ENCODE results near the gene MTARC2.

Gene MTARC2

GRCh38 chr1:220819467-220820026 is 71.4 kb downstream of the MTARC2 start:
- no peak for TF ChIP-seq SUZ12 (IDR thresholded peaks at IDR 0.05; ENCODE audit: extremely low read depth, insufficient read depth, insufficient read length)
- no peak for TF ChIP-seq YY1 (IDR thresholded peaks at IDR 0.05; ENCODE audit: insufficient read depth, insufficient read length)
- TF ChIP-seq ZNF274 (IDR thresholded peaks at IDR 0.05; ENCODE audit: low read depth, low read length) = no peak
- Histone ChIP-seq H3K27me3 (ENCODE audit: insufficient read depth, insufficient read length) (no peaks in the 10 kb centered on the region), H3K4me3 (ENCODE audit: insufficient read length, low read depth) (no peak overlapping the region), H3K4me1 (ENCODE audit: insufficient read depth, insufficient read length) (peaks cover 4% of the 10 kb centered on the region), H3K36me3 (ENCODE audit: insufficient read depth, insufficient read length, low read length) (peaks cover 4% of the 10 kb centered on the region), H3K9me3 (ENCODE audit: insufficient read depth, low read length) (no peaks in the 10 kb centered on the region), H3K9ac (ENCODE audit: insufficient read length, low read depth) (no peak overlapping the region)
- DNase-seq (ENCODE audit: low read depth, low spot score) = no peak

GRCh38 chr1:220824031-220824989 is 76.2 kb downstream of the MTARC2 start:
- H3K4me3 ChIP-seq (ENCODE audit: insufficient read length, low read depth) = no peak overlapping the region
- H3K9me3 ChIP-seq (ENCODE audit: insufficient read depth, low read length) = no peaks in the 10 kb centered on the region
- H3K27me3 ChIP-seq (ENCODE audit: insufficient read depth, insufficient read length) = no peaks in the 10 kb centered on the region
- no peak for DNase-seq (ENCODE audit: low read depth, low spot score)
- peaks cover 4% of the 10 kb centered on the region for H3K4me1 ChIP-seq (ENCODE audit: insufficient read depth, insufficient read length)
- no peak overlapping the region for H3K9ac ChIP-seq (ENCODE audit: insufficient read length, low read depth)
- H3K36me3 ChIP-seq (ENCODE audit: insufficient read depth, insufficient read length, low read length) = no peaks in the 10 kb centered on the region
- TF ChIP-seq YY1 (IDR thresholded peaks at IDR 0.05; ENCODE audit: insufficient read depth, insufficient read length) = no peak
- no peak for TF ChIP-seq SUZ12 (IDR thresholded peaks at IDR 0.05; ENCODE audit: extremely low read depth, insufficient read depth, insufficient read length)
- no peak for TF ChIP-seq ZNF274 (IDR thresholded peaks at IDR 0.05; ENCODE audit: low read depth, low read length)

GRCh38 chr1:220825819-220826551 is 77.9 kb downstream of the MTARC2 start:
- H3K4me1 ChIP-seq (ENCODE audit: insufficient read depth, insufficient read length) = peaks cover 4% of the 10 kb centered on the region
- H3K9me3 ChIP-seq (ENCODE audit: insufficient read depth, low read length) = no peaks in the 10 kb centered on the region
- H3K36me3 ChIP-seq (ENCODE audit: insufficient read depth, insufficient read length, low read length) = no peaks in the 10 kb centered on the region
- H3K9ac ChIP-seq (ENCODE audit: insufficient read length, low read depth) = no peak overlapping the region
- no peak for DNase-seq (ENCODE audit: low read depth, low spot score)
- TF ChIP-seq YY1 (IDR thresholded peaks at IDR 0.05; ENCODE audit: insufficient read depth, insufficient read length) (no peak), ZNF274 (IDR thresholded peaks at IDR 0.05; ENCODE audit: low read depth, low read length) (no peak), SUZ12 (IDR thresholded peaks at IDR 0.05; ENCODE audit: extremely low read depth, insufficient read depth, insufficient read length) (no peak)
- no peaks in the 10 kb centered on the region for H3K27me3 ChIP-seq (ENCODE audit: insufficient read depth, insufficient read length)
- no peak overlapping the region for H3K4me3 ChIP-seq (ENCODE audit: insufficient read length, low read depth)

- no peak overlapping the region for H3K4me3 ChIP-seq (ENCODE audit: insufficient read length, low read depth)
- H3K27me3 ChIP-seq (ENCODE audit: insufficient read depth, insufficient read length) = no peaks in the 10 kb centered on the region
- no peak overlapping the region for H3K9ac ChIP-seq (ENCODE audit: insufficient read length, low read depth)
- no peak for DNase-seq (ENCODE audit: low read depth, low spot score)
- H3K36me3 ChIP-seq (ENCODE audit: insufficient read depth, insufficient read length, low read length) = no peaks in the 10 kb centered on the region
- no peak for TF ChIP-seq YY1 (IDR thresholded peaks at IDR 0.05; ENCODE audit: insufficient read depth, insufficient read length)
- no peak for TF ChIP-seq ZNF274 (IDR thresholded peaks at IDR 0.05; ENCODE audit: low read depth, low read length)
- TF ChIP-seq SUZ12 (IDR thresholded peaks at IDR 0.05; ENCODE audit: extremely low read depth, insufficient read depth, insufficient read length) = no peak
- H3K9me3 ChIP-seq (ENCODE audit: insufficient read depth, low read length) = no peaks in the 10 kb centered on the region
- H3K4me1 ChIP-seq (ENCODE audit: insufficient read depth, insufficient read length) = peaks cover 4% of the 10 kb centered on the region
Measured at GRCh38 chr1:220826729-220827128, 78.6 kb downstream of the MTARC2 start.

GRCh38 chr1:220827445-220828178 is 79.5 kb downstream of the MTARC2 start:
- no peak overlapping the region for H3K9ac ChIP-seq (ENCODE audit: insufficient read length, low read depth)
- no peaks in the 10 kb centered on the region for H3K9me3 ChIP-seq (ENCODE audit: insufficient read depth, low read length)
- TF ChIP-seq YY1 (IDR thresholded peaks at IDR 0.05; ENCODE audit: insufficient read depth, insufficient read length) (no peak), ZNF274 (IDR thresholded peaks at IDR 0.05; ENCODE audit: low read depth, low read length) (no peak), SUZ12 (IDR thresholded peaks at IDR 0.05; ENCODE audit: extremely low read depth, insufficient read depth, insufficient read length) (no peak)
- H3K36me3 ChIP-seq (ENCODE audit: insufficient read depth, insufficient read length, low read length) = no peaks in the 10 kb centered on the region
- no peaks in the 10 kb centered on the region for H3K27me3 ChIP-seq (ENCODE audit: insufficient read depth, insufficient read length)
- DNase-seq (ENCODE audit: low read depth, low spot score) = no peak
- H3K4me1 ChIP-seq (ENCODE audit: insufficient read depth, insufficient read length) = peaks cover 4% of the 10 kb centered on the region
- no peak overlapping the region for H3K4me3 ChIP-seq (ENCODE audit: insufficient read length, low read depth)

GRCh38 chr1:220828179-220828490 is 80.0 kb downstream of the MTARC2 start:
- Histone ChIP-seq H3K36me3 (ENCODE audit: insufficient read depth, insufficient read length, low read length) (no peaks in the 10 kb centered on the region), H3K27me3 (ENCODE audit: insufficient read depth, insufficient read length) (no peaks in the 10 kb centered on the region), H3K9ac (ENCODE audit: insufficient read length, low read depth) (no peak overlapping the region), H3K4me1 (ENCODE audit: insufficient read depth, insufficient read length) (peaks cover 4% of the 10 kb centered on the region), H3K9me3 (ENCODE audit: insufficient read depth, low read length) (no peaks in the 10 kb centered on the region), H3K4me3 (ENCODE audit: insufficient read length, low read depth) (no peak overlapping the region)
- DNase-seq (ENCODE audit: low read depth, low spot score) = no peak
- no peak for TF ChIP-seq SUZ12 (IDR thresholded peaks at IDR 0.05; ENCODE audit: extremely low read depth, insufficient read depth, insufficient read length)
- no peak for TF ChIP-seq YY1 (IDR thresholded peaks at IDR 0.05; ENCODE audit: insufficient read depth, insufficient read length)
- no peak for TF ChIP-seq ZNF274 (IDR thresholded peaks at IDR 0.05; ENCODE audit: low read depth, low read length)

Measured in NT2/D1 (cell line).